ENCODE data around the gene FADS6. TPM values are rescaled to one million over a fixed set of nuclear protein-coding genes. Genes with fewer than 3 reads are reported as not detected.

FADS6 gene
- polyA plus RNA-seq, 1 of the 3 experiments (the other 2 are of a cell fraction), result not detected

GRCh38 chr17:74892013-74892841 is 1.2 kb downstream of the FADS6 start:
- POLR2A ChIA-PET, result no interaction called here
- 77% methylated on average over 19 of the region's 20 CpGs for WGBS (ENCODE audit: low lambda C conversion rate)

More at GRCh38 chr17:74892013-74892841, 1.2 kb downstream of the FADS6 start:
- H3K4me2 ChIP-seq, result no peak overlapping the region
- CTCF ChIA-PET, result interaction anchor here (0.6 to 1.6 kb wide), 8 partner anchors 11 to 116 kb away, joined by 3 to 5 read pairs (median 3); partner anchors contain the start of genes OTOP2 and USH1G
- H3K79me2 ChIP-seq (ENCODE audit: insufficient read depth), result no peaks in the 10 kb centered on the region
- H3K4me1 ChIP-seq (ENCODE audit: control insufficient read depth in 1 of 2, insufficient read depth in 2 of 2, low read depth in 1 of 2, low read length in 1 of 2), result peaks cover 0 to 6% of the 10 kb centered on the region in 2 experiments; a peak in 1 of 4 replicates
- H3K9me2 ChIP-seq, result no peaks in the 10 kb centered on the region
- H3K27me3 ChIP-seq (ENCODE audit: insufficient read depth), result peaks cover 77% of the 10 kb centered on the region
- H4K20me1 ChIP-seq (ENCODE audit: insufficient read depth), result no peaks in the 10 kb centered on the region
- peak; percentile 72 for DNase-seq
- H3K9ac ChIP-seq, result no peak overlapping the region
- no peak overlapping the region for H3K27ac ChIP-seq (ENCODE audit: low read depth in 2 of 2, low read length in 1 of 2)
- H3K36me3 ChIP-seq (replicated peaks in 1 of 2; ENCODE audit: control insufficient read depth in 1 of 2, insufficient read depth in 2 of 2, low read length in 1 of 2), result no peaks in the 10 kb centered on the region
- no peak overlapping the region for H2AFZ ChIP-seq (ENCODE audit: low read depth)
- TF ChIP-seq GATA2 (CRISPR knock-in tag; IDR thresholded peaks at IDR 0.05) (no peak), CHD2 (IDR thresholded peaks at IDR 0.05; ENCODE audit: low read length, partially characterized antibody) (no peak), CTCF (IDR thresholded peaks at IDR 0.05) (peak; percentile 23; the same call in 1 of the 2 replicates), SIN3A (IDR thresholded peaks at IDR 0.05; ENCODE audit: borderline replicate concordance, low read depth, low read length) (no peak), REST (IDR thresholded peaks at IDR 0.05; ENCODE audit: low read depth, low read length) (no peak), RFX5 (IDR thresholded peaks at IDR 0.05; ENCODE audit: low read length) (no peak), USF2 (IDR thresholded peaks at IDR 0.05; ENCODE audit: borderline replicate concordance, low read depth, low read length) (no peak), USF1 (IDR thresholded peaks at IDR 0.05; ENCODE audit: borderline replicate concordance, low read depth) (no peak)
- no peaks in the 10 kb centered on the region for H3K9me3 ChIP-seq
- H3F3A ChIP-seq (replicated peaks; ENCODE audit: insufficient read depth), result no peaks in the 10 kb centered on the region
- no peak overlapping the region for H3K4me3 ChIP-seq (ENCODE audit: low read depth in 2 of 2, low read length in 1 of 2)
